MCF 10A (cell line): ENCODE measurements around the gene BCL11A. TPM values are rescaled to one million over a fixed set of nuclear protein-coding genes. Genes with fewer than 3 reads are reported as not detected.

Experiments used
- BruUV-seq: library from RNA; stranded (reverse); fragments of 400-500 nt; replicated peaks from 2 replicates; lab custom pipeline; 2021; lab: Mats Ljungman, UMichigan
- CTCF ChIA-PET: fragments of 300-600 bp; sonication (Branson Sonifier 250); formaldehyde crosslinking; extraction: SDS; loops from one replicate; lab custom pipeline; 2021; ENCODE audit warnings: antibody characterized with exemption, inconsistent platforms; lab: Yijun Ruan, JAX
- POLR2A ChIA-PET: fragments of 300-600, 350-650 bp; sonication (Branson Sonifier 250); formaldehyde crosslinking; extraction: SDS; loops from one replicate; lab custom pipeline; 2020; ENCODE audit warnings: antibody characterized with exemption, inconsistent platforms; lab: Yijun Ruan, JAX
- DNase-seq: peaks from one replicate; pipeline ENCODE4 v3.0.0-alpha.2; 2018; ENCODE audit not compliant: unreplicated experiment
- H3K27ac Mint-ChIP-seq: one replicate; pipeline ENCODE4 v1.8.0; 2022; ENCODE audit warnings: mild to moderate bottlenecking, low read depth, mixed read lengths; ENCODE audit not compliant: unreplicated experiment
- H3K27me3 Mint-ChIP-seq: one replicate; pipeline ENCODE4 v1.8.0; 2022; ENCODE audit warnings: mixed read lengths; ENCODE audit not compliant: insufficient read depth, unreplicated experiment
- H3K36me3 Mint-ChIP-seq: one replicate; pipeline ENCODE4 v1.8.0; 2022; ENCODE audit warnings: mild to moderate bottlenecking, moderate library complexity, mixed read lengths; ENCODE audit not compliant: insufficient read depth, unreplicated experiment
- H3K4me1 Mint-ChIP-seq: one replicate; pipeline ENCODE4 v1.8.0; 2022; ENCODE audit warnings: mixed read lengths; ENCODE audit not compliant: insufficient read depth, unreplicated experiment
- H3K4me3 Mint-ChIP-seq: one replicate; pipeline ENCODE4 v1.8.0; 2022; ENCODE audit warnings: mild to moderate bottlenecking, moderate library complexity, mixed read lengths; ENCODE audit not compliant: unreplicated experiment
- H3K9me3 Mint-ChIP-seq: one replicate; pipeline ENCODE4 v1.8.0; 2022; ENCODE audit warnings: mixed read lengths; ENCODE audit not compliant: unreplicated experiment
- CTCF ChIP-seq: fragments of 200-600 bp; IDR thresholded peaks from one replicate; pipeline ENCODE4 v1.8.0; 2022; ENCODE audit warnings: antibody characterized with exemption, mild to moderate bottlenecking; ENCODE audit not compliant: unreplicated experiment
- intact Hi-C: fragments of 100-400 bp; cut with micrococcal nuclease; formaldehyde crosslinking; loops from 2 replicates; pipeline ENCODE4 v1.14.1; 2022
- total RNA-seq: library from RNA; stranded (reverse); gene quantifications from 2 replicates; pipeline ENCODE4 v1.2.3, GENCODE V29; 2022

BCL11A gene
- total RNA-seq, 1 experiment from 2014 or later: 5.3 TPM

GRCh38 chr2:60485550-60485949 lies 67.9 kb downstream of the BCL11A start:
- intact Hi-C loops: no loop called here
- no peaks in the 10 kb centered on the region for H3K9me3 Mint-ChIP-seq
- POLR2A ChIA-PET: no interaction called here
- CTCF ChIA-PET: interaction anchor here (1.1 kb wide), 1 partner anchor 189 kb away, joined by 4 read pairs; no protein-coding TSS in a partner anchor
- H3K27me3 Mint-ChIP-seq: no peaks in the 10 kb centered on the region
- no peak overlapping the region for H3K4me3 Mint-ChIP-seq
- BruUV-seq: no TSS peak
- no peak for DNase-seq
- H3K4me1 Mint-ChIP-seq: no peaks in the 10 kb centered on the region
- no peak overlapping the region for H3K27ac Mint-ChIP-seq
- TF ChIP-seq CTCF: no peak
- peaks cover 12% of the 10 kb centered on the region for H3K36me3 Mint-ChIP-seq

DNA sequence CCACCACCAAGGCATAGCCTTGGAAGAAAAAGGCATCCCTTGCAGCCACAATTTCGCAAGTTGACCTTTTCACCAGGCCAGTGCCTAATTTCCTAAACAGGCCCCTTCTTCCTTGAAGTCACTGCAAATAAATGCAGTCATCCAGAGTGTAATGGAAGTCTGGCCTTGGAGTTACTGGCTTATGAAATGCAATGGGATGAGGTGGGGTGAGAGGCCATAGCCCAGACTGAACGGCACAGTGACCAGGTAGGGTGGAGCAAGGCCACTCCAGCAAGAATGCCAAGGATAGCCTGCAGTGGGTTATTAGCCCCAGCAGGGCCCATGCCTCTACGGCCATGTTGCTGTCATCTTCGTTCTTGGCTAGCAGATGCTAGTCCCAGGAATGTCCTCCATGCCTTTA lies 68.4 kb downstream of the BCL11A start:
- BruUV-seq: no TSS peak
- intact Hi-C loops: no loop called here
- DNase-seq: no peak
- ChIA-PET POLR2A (no interaction called here), CTCF (interaction anchor here (1.1 kb wide), 1 partner anchor 190 kb away, joined by 4 read pairs; no protein-coding TSS in a partner anchor)
- no peak for TF ChIP-seq CTCF
- Mint-ChIP-seq H3K36me3 (peaks cover 12% of the 10 kb centered on the region), H3K4me3 (no peak overlapping the region), H3K27ac (no peak overlapping the region), H3K4me1 (peaks cover 1% of the 10 kb centered on the region), H3K9me3 (no peaks in the 10 kb centered on the region), H3K27me3 (no peaks in the 10 kb centered on the region)

GRCh38 chr2:60484133-60484645 lies 69.3 kb downstream of the BCL11A start:
- TF ChIP-seq CTCF: no peak
- POLR2A ChIA-PET: interaction anchor here (0.6 to 1.4 kb wide), 2 partner anchors 12 to 252 kb away, joined by 3 to 6 read pairs; no protein-coding TSS in a partner anchor
- H3K4me3 Mint-ChIP-seq: no peak overlapping the region
- H3K36me3 Mint-ChIP-seq: peaks cover 12% of the 10 kb centered on the region
- CTCF ChIA-PET: interaction anchor here (0.8 kb wide), 1 partner anchor 18 kb away, joined by 3 read pairs; no protein-coding TSS in a partner anchor
- no peaks in the 10 kb centered on the region for H3K9me3 Mint-ChIP-seq
- H3K4me1 Mint-ChIP-seq: peaks cover 9% of the 10 kb centered on the region
- BruUV-seq: no TSS peak
- no peak for DNase-seq
- H3K27ac Mint-ChIP-seq: no peak overlapping the region
- H3K27me3 Mint-ChIP-seq: no peaks in the 10 kb centered on the region
- intact Hi-C loops: no loop called here

GRCh38 chr2:60483401-60483800 lies 70.1 kb downstream of the BCL11A start:
- no TSS peak for BruUV-seq
- Mint-ChIP-seq H3K4me3 (no peak overlapping the region), H3K27ac (no peak overlapping the region), H3K9me3 (no peaks in the 10 kb centered on the region), H3K4me1 (peaks cover 15% of the 10 kb centered on the region), H3K36me3 (peaks cover 12% of the 10 kb centered on the region), H3K27me3 (no peaks in the 10 kb centered on the region)
- ChIA-PET CTCF (interaction anchor here (0.8 kb wide), 1 partner anchor 17 kb away, joined by 3 read pairs; no protein-coding TSS in a partner anchor), POLR2A (interaction anchor here (0.5 to 1.4 kb wide), 4 partner anchors 11 to 760 kb away, joined by 3 to 6 read pairs (median 3); no protein-coding TSS in a partner anchor)
- intact Hi-C loops: no loop called here
- TF ChIP-seq CTCF: no peak
- DNase-seq: no peak
